Smooth muscle cell (in vitro differentiated cells): ENCODE measurements around the gene SPRY2. TPM values are rescaled to one million over a fixed set of nuclear protein-coding genes. Genes with fewer than 3 reads are reported as not detected.

Experiments used
- DNase-seq: peaks from one replicate; lab custom pipeline; 2025; ENCODE audit not compliant: unreplicated experiment; lab: John Stamatoyannopoulos, UW
- H2AFZ ChIP-seq: fragments of 200-600 bp; sonication (generic); 2 replicates; pipeline ENCODE4 v1.6.0; 2016; ENCODE audit warnings: antibody characterized with exemption, low read depth, mild to moderate bottlenecking
- H3F3A ChIP-seq: fragments of 200-600 bp; sonication (generic); 2 replicates; pipeline ENCODE4 v1.6.0; 2017; ENCODE audit warnings: antibody characterized with exemption, low read depth
- H3K27ac ChIP-seq: fragments of 200-600 bp; sonication (generic); 2 replicates; pipeline ENCODE4 v1.5.1; 2016; ENCODE audit warnings: low read depth, mild to moderate bottlenecking
- H3K27me3 ChIP-seq: fragments of 200-600 bp; sonication (generic); 2 replicates; pipeline ENCODE4 v1.6.1; 2016; ENCODE audit warnings: low read depth, mild to moderate bottlenecking
- H3K36me3 ChIP-seq: fragments of 200-600 bp; sonication (generic); 2 replicates; pipeline ENCODE4 v1.5.1; 2016; ENCODE audit warnings: low read depth
- H3K4me1 ChIP-seq: fragments of 200-600 bp; sonication (generic); 2 replicates; pipeline ENCODE4 v1.5.1; 2016; ENCODE audit warnings: low read depth
- H3K4me2 ChIP-seq: fragments of 200-600 bp; sonication (generic); 2 replicates; pipeline ENCODE4 v1.6.0; 2016; ENCODE audit warnings: mild to moderate bottlenecking
- H3K4me3 ChIP-seq: fragments of 200-600 bp; sonication (generic); 2 replicates; pipeline ENCODE4 v1.5.1; 2016; ENCODE audit warnings: mild to moderate bottlenecking
- H3K79me2 ChIP-seq: fragments of 200-600 bp; sonication (generic); 2 replicates; pipeline ENCODE4 v1.6.0; 2016; ENCODE audit warnings: low read depth, mild to moderate bottlenecking
- H3K9ac ChIP-seq: fragments of 200-600 bp; sonication (generic); 2 replicates; pipeline ENCODE4 v1.6.0; 2016; ENCODE audit warnings: low read depth
- H3K9me3 ChIP-seq: fragments of 200-600 bp; sonication (generic); replicated peaks from 2 replicates; pipeline ENCODE4 v1.5.1; 2016; ENCODE audit warnings: low read depth
- H4K20me1 ChIP-seq: fragments of 200-600 bp; sonication (generic); 2 replicates; pipeline ENCODE4 v1.6.0; 2016; ENCODE audit warnings: low read depth
- WGBS: methylation state at CpG from one replicate; pipeline ENCODE4 v1.1.7; 2016; ENCODE audit warnings: low lambda C conversion rate; 5-methylcytosine and 5-hydroxymethylcytosine counted together
- polyA plus RNA-seq: library from polyadenylated mRNA; unstranded; fragments of >200 nt; fragmentation: Nextera tagmentation; extraction: Ambion mirVana; gene quantifications from 2 replicates; pipeline ENCODE4 v1.2.1, GENCODE V29; 2016
- total RNA-seq: library from RNA; depleted of rRNA; stranded (reverse); fragments of >200 nt; gene quantifications from 2 replicates; pipeline ENCODE4 v1.2.3, GENCODE V29; 2014
- TF ChIP-seq, protein P1 (sequence below): fragments of 200-600 bp; sonication (generic); IDR thresholded peaks from 2 replicates; pipeline ENCODE4 v1.5.1; 2017; ENCODE audit warnings: borderline replicate concordance, mild to moderate bottlenecking, antibody characterized with exemption; ENCODE audit not compliant: insufficient read depth, poor library complexity, severe bottlenecking

Gene SPRY2
- total and polyA plus RNA-seq, 2 experiments from 2014 or later: 92.6 to 154 TPM

DNA sequence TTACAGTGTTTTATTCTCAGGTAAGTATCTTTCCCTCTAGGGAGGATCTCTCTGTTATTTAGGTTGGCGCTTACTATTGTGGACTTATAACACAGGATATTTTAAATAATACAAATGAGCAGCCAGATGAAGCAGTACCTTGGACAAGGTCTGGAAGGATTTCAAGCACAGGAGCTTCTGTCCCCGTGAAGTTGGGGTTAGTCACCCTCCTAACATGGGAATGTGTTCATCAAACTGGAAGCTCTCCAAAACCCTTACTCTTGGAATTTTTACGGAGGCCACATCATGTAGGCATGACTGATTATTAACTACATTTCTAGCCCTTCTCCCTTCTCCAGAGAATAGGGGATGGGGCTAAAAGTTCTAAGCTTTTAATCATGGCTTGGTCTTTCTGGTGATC, 38.3 kb upstream of the SPRY2 start:
- H2AFZ ChIP-seq: no peak overlapping the region
- H3K36me3 ChIP-seq: no peaks in the 10 kb centered on the region
- no peak overlapping the region for H3K4me3 ChIP-seq
- H3F3A ChIP-seq: no peaks in the 10 kb centered on the region
- no peaks in the 10 kb centered on the region for H3K79me2 ChIP-seq
- no peak overlapping the region for H3K4me2 ChIP-seq
- DNase-seq: no peak
- no peaks in the 10 kb centered on the region for H3K4me1 ChIP-seq
- H3K9ac ChIP-seq: no peak overlapping the region
- no peak overlapping the region for H3K27ac ChIP-seq
- H3K9me3 ChIP-seq: no peaks in the 10 kb centered on the region
- 46% methylated on average over 3 of the region's 3 CpGs for WGBS
- TF ChIP-seq, protein P1, sequence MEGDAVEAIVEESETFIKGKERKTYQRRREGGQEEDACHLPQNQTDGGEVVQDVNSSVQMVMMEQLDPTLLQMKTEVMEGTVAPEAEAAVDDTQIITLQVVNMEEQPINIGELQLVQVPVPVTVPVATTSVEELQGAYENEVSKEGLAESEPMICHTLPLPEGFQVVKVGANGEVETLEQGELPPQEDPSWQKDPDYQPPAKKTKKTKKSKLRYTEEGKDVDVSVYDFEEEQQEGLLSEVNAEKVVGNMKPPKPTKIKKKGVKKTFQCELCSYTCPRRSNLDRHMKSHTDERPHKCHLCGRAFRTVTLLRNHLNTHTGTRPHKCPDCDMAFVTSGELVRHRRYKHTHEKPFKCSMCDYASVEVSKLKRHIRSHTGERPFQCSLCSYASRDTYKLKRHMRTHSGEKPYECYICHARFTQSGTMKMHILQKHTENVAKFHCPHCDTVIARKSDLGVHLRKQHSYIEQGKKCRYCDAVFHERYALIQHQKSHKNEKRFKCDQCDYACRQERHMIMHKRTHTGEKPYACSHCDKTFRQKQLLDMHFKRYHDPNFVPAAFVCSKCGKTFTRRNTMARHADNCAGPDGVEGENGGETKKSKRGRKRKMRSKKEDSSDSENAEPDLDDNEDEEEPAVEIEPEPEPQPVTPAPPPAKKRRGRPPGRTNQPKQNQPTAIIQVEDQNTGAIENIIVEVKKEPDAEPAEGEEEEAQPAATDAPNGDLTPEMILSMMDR: no peak
- no peaks in the 10 kb centered on the region for H3K27me3 ChIP-seq
- no peaks in the 10 kb centered on the region for H4K20me1 ChIP-seq

DNA sequence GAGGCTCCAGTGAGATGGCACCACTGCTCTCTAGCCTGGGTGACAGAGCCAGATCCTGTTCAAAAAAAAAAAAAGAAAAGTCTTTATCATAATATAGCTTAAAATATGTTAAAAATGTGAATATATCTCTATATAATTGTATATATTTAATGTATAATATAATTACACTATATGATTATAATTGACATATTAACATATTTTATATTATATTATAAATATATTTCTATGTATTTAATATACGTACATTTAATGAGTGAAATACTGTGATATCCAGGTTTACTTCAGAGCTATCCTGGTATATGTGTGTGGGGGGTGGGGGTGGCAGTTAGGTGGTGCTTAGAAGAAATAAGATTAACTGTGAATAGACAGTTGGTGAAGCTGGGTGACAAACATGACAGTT, 35.6 kb upstream of the SPRY2 start:
- Histone ChIP-seq H2AFZ (no peak overlapping the region), H3K4me1 (no peaks in the 10 kb centered on the region), H3K36me3 (no peaks in the 10 kb centered on the region), H3K9ac (no peak overlapping the region), H3K27ac (no peak overlapping the region), H3K4me3 (no peak overlapping the region), H3K9me3 (no peaks in the 10 kb centered on the region), H3K27me3 (no peaks in the 10 kb centered on the region), H3F3A (no peaks in the 10 kb centered on the region), H3K79me2 (no peaks in the 10 kb centered on the region), H4K20me1 (no peaks in the 10 kb centered on the region), H3K4me2 (no peak overlapping the region)
- 88% methylated on average over 1 of the region's 1 CpG for WGBS
- DNase-seq: no peak
- TF ChIP-seq, protein P1: no peak

DNA sequence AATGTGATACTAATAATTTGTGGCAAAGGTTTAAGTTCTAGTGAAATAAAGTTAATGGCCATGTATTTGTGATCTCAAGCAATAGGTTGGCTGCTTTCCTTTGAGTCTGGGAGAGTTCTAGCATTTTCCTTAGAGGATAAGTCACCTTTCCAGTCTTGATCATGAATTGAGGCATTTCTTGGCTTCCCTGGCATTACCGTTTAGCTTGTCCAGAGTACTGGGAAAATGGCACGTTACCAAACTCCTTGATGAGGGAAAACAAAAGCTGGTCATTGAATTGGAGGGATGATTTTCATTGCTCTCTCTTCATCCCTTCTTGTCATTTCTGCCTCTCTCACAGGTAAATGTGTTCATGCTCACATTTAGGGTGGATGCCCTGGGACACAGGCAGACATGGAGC, 34.0 kb upstream of the SPRY2 start:
- Histone ChIP-seq H3K9ac (no peak overlapping the region), H3F3A (no peaks in the 10 kb centered on the region), H2AFZ (no peak overlapping the region), H3K27me3 (no peaks in the 10 kb centered on the region), H3K4me3 (no peak overlapping the region), H3K4me2 (no peak overlapping the region), H3K36me3 (no peaks in the 10 kb centered on the region), H4K20me1 (no peaks in the 10 kb centered on the region), H3K9me3 (no peaks in the 10 kb centered on the region), H3K79me2 (no peaks in the 10 kb centered on the region), H3K4me1 (no peaks in the 10 kb centered on the region), H3K27ac (no peak overlapping the region)
- no peak for DNase-seq
- 95% methylated on average over 2 of the region's 2 CpGs for WGBS
- TF ChIP-seq, protein P1: no peak

DNA sequence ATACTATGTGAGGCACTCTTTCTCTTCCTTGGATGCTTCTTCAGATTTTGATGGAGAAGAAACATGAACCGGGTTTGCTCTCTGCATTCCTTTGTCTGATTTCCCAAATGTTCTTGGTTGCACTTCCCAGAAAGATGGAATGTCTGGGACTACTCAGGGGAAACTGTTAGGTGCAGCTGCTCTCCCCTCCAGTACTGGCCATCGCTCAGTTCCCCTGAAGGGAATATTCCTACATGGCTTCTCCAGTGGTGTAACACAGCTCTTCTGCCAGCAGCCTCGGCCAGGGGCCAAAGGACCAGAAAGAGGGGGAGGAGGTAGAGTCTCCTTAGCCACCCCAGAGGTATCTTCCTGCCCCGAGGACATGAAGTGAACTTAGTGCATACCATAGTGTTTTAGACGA, 33.5 kb upstream of the SPRY2 start:
- H3K4me2 ChIP-seq: no peak overlapping the region
- H3K9me3 ChIP-seq: no peaks in the 10 kb centered on the region
- no peak overlapping the region for H2AFZ ChIP-seq
- no peaks in the 10 kb centered on the region for H3K79me2 ChIP-seq
- H3K9ac ChIP-seq: no peak overlapping the region
- no peaks in the 10 kb centered on the region for H3K27me3 ChIP-seq
- no peak overlapping the region for H3K27ac ChIP-seq
- no peaks in the 10 kb centered on the region for H3K4me1 ChIP-seq
- H4K20me1 ChIP-seq: no peaks in the 10 kb centered on the region
- H3K36me3 ChIP-seq: no peaks in the 10 kb centered on the region
- H3K4me3 ChIP-seq: no peak overlapping the region
- WGBS: 83% methylated on average over 5 of the region's 5 CpGs
- no peak for DNase-seq
- no peaks in the 10 kb centered on the region for H3F3A ChIP-seq
- TF ChIP-seq, protein P1: no peak
